OCI-LY7 (cell line): ENCODE data around the gene DNAH9. TPM values are rescaled to one million over a fixed set of nuclear protein-coding genes. Genes with fewer than 3 reads are reported as not detected.

Experiments
- BruUV-seq: library from RNA; stranded (reverse); fragments of 400-500 nt; replicated peaks from 2 replicates; lab custom pipeline; 2021; lab: Mats Ljungman, UMichigan
- CTCF ChIA-PET: fragments of 300-600 bp; sonication (Branson Sonifier 250); formaldehyde crosslinking; loops from one replicate; lab custom pipeline; 2022; ENCODE audit warnings: antibody characterized with exemption; ENCODE audit not compliant: unreplicated experiment; lab: Charles Lee
- POLR2A ChIA-PET: fragments of 300-600 bp; sonication (Branson Sonifier 250); formaldehyde crosslinking; loops from one replicate; lab custom pipeline; 2022; ENCODE audit warnings: antibody characterized with exemption; lab: Charles Lee
- DNase-seq: peaks from one replicate; pipeline ENCODE4 v3.0.0-alpha.2; 2015; ENCODE audit warnings: low spot score
- H2AFZ ChIP-seq: fragments of 200-600 bp; sonication (generic), shearing (Covaris generic); 2 replicates; pipeline ENCODE4 v1.6.1; 2014; ENCODE audit warnings: mild to moderate bottlenecking, antibody characterized with exemption, low read length, moderate library complexity
- H3K27ac ChIP-seq: fragments of 200-600 bp; sonication (generic); 2 replicates; pipeline ENCODE4 v1.5.1; 2014; ENCODE audit warnings: mixed run types, low read depth, mild to moderate bottlenecking, moderate library complexity, low read length, inconsistent platforms; ENCODE audit not compliant: poor library complexity, severe bottlenecking
- H3K36me3 ChIP-seq: fragments of 200-600 bp; sonication (generic); 2 replicates; pipeline ENCODE4 v1.6.1; 2014; ENCODE audit warnings: mild to moderate bottlenecking, antibody characterized with exemption, low read length, moderate library complexity, mixed read lengths; ENCODE audit not compliant: insufficient read depth
- H3K4me1 ChIP-seq: fragments of 200-600 bp; sonication (generic); 2 replicates; pipeline ENCODE4 v1.5.1; 2014; ENCODE audit warnings: mild to moderate bottlenecking, low read length; ENCODE audit not compliant: insufficient read depth, poor library complexity, severe bottlenecking
- H3K4me2 ChIP-seq: fragments of 200-600 bp; sonication (generic); 2 replicates; pipeline ENCODE4 v1.6.1; 2014; ENCODE audit warnings: mild to moderate bottlenecking, low read length
- H3K4me3 ChIP-seq: fragments of 200-600 bp; sonication (generic); 2 replicates; pipeline ENCODE4 v1.5.1; 2014; ENCODE audit warnings: mild to moderate bottlenecking, low read depth, low read length; ENCODE audit not compliant: poor library complexity, severe bottlenecking
- H3K79me2 ChIP-seq: fragments of 200-600 bp; sonication (generic); 2 replicates; pipeline ENCODE4 v1.6.1; 2016; ENCODE audit warnings: low read depth, mild to moderate bottlenecking, low read length, moderate library complexity, mixed read lengths; ENCODE audit not compliant: insufficient read depth
- H3K9me2 ChIP-seq: fragments of 200-600 bp; sonication (generic); 2 replicates; pipeline ENCODE4 v1.6.1; 2016; ENCODE audit warnings: mild to moderate bottlenecking, low read length, mixed read lengths; ENCODE audit not compliant: insufficient read depth
- H3K9me3 ChIP-seq: fragments of 200-600 bp; sonication (generic); 2 replicates; pipeline ENCODE4 v1.6.1; 2014; ENCODE audit warnings: mild to moderate bottlenecking, mixed run types, low read length, mixed read lengths
- H4K20me1 ChIP-seq: fragments of 200-600 bp; sonication (generic); 2 replicates; pipeline ENCODE4 v1.6.1; 2014; ENCODE audit warnings: mild to moderate bottlenecking, antibody characterized with exemption, low read length, moderate library complexity, mixed read lengths; ENCODE audit not compliant: insufficient read depth
- EZH2phosphoT487 ChIP-seq: fragments of 200-600 bp; sonication (generic); IDR thresholded peaks from 2 replicates; pipeline ENCODE4 v1.6.1; 2018; ENCODE audit warnings: low read depth, borderline replicate concordance, mild to moderate bottlenecking, mixed run types, antibody characterized with exemption, low read length, moderate library complexity, mixed read lengths
- intact Hi-C: fragments of 100-400 bp; cut with micrococcal nuclease; formaldehyde crosslinking; loops from one replicate; pipeline ENCODE4 v1.10.0; 2022; ENCODE audit not compliant: unreplicated experiment
- total RNA-seq, 2 experiments: library from RNA; depleted of rRNA in 1 of 2; stranded (reverse); fragments of >200 nt in 1 of 2; shearing (Covaris generic) in 1 of 2; gene quantifications; 2 replicates each; pipeline ENCODE4 v1.2.3, GENCODE V29; 2014 to 2022
- TF ChIP-seq, protein P1 (sequence below): fragments of 200-600 bp; sonication (generic); conservative IDR thresholded peaks from 2 replicates; pipeline ENCODE4 v1.5.1; 2014; ENCODE audit warnings: mild to moderate bottlenecking, antibody characterized with exemption, low read length, moderate library complexity, mixed read lengths

The DNAH9 gene
- total RNA-seq, 2 experiments from 2014 or later = not detected

DNA sequence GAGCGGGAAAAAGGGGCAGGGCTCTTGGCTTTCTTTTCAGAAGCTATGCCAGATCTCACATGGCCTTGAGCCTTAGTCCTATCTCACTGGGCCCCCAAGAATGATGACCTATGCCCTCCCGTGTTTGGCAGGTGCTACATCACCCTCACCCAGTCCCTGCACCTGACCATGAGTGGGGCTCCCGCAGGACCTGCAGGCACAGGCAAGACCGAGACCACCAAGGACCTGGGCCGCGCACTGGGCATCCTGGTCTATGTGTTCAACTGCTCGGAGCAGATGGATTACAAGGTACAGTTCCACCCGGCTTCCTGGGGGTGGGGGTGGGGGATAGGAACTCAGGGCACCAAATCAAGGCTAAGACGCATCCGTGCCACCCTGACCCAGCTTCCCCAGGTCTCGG, 120.9 kb downstream of the DNAH9 start:
- Histone ChIP-seq H3K9me2 (no peaks in the 10 kb centered on the region), H3K36me3 (no peaks in the 10 kb centered on the region), H4K20me1 (no peaks in the 10 kb centered on the region), H3K4me1 (no peaks in the 10 kb centered on the region), H3K9me3 (no peaks in the 10 kb centered on the region), H3K27ac (no peak overlapping the region), H2AFZ (no peak overlapping the region), H3K4me2 (no peak overlapping the region), H3K79me2 (no peaks in the 10 kb centered on the region), H3K4me3 (no peak overlapping the region)
- intact Hi-C loops = no loop called here
- no peak for TF ChIP-seq EZH2phosphoT487
- TF ChIP-seq, protein P1, sequence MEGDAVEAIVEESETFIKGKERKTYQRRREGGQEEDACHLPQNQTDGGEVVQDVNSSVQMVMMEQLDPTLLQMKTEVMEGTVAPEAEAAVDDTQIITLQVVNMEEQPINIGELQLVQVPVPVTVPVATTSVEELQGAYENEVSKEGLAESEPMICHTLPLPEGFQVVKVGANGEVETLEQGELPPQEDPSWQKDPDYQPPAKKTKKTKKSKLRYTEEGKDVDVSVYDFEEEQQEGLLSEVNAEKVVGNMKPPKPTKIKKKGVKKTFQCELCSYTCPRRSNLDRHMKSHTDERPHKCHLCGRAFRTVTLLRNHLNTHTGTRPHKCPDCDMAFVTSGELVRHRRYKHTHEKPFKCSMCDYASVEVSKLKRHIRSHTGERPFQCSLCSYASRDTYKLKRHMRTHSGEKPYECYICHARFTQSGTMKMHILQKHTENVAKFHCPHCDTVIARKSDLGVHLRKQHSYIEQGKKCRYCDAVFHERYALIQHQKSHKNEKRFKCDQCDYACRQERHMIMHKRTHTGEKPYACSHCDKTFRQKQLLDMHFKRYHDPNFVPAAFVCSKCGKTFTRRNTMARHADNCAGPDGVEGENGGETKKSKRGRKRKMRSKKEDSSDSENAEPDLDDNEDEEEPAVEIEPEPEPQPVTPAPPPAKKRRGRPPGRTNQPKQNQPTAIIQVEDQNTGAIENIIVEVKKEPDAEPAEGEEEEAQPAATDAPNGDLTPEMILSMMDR = no peak
- POLR2A ChIA-PET = no interaction called here
- no TSS peak for BruUV-seq
- DNase-seq = no peak
- CTCF ChIA-PET = no interaction called here

DNA sequence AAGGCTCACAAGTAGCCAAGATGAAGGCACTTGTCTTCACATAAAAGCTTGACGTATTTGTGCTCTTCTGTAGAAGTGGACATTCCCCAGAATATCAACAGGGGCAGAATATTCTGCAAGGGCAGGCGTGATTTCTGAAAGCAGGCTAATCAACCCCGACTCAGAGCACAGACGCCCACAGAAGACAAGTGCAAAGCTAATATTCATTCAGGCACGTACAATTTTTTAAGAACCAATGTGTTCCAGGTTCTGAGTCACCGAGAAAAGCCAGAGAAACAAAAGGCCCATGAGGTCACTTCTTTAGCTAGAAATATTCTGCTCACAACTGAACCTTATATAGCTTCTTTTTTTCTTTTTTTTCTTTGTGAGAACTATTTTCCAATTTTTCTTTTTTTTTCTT, 121.6 kb downstream of the DNAH9 start:
- Histone ChIP-seq H3K9me2 (no peaks in the 10 kb centered on the region), H3K9me3 (no peaks in the 10 kb centered on the region), H3K4me1 (no peaks in the 10 kb centered on the region), H3K27ac (no peak overlapping the region), H3K79me2 (no peaks in the 10 kb centered on the region), H3K4me2 (no peak overlapping the region), H2AFZ (no peak overlapping the region), H3K4me3 (no peak overlapping the region), H4K20me1 (no peaks in the 10 kb centered on the region), H3K36me3 (no peaks in the 10 kb centered on the region)
- BruUV-seq = no TSS peak
- no peak for TF ChIP-seq EZH2phosphoT487
- TF ChIP-seq, protein P1 = no peak
- ChIA-PET POLR2A (interaction anchor here (0.6 kb wide), 1 partner anchor 1445 kb away, joined by 3 read pairs; no protein-coding TSS in a partner anchor), CTCF (no interaction called here)
- intact Hi-C loops = no loop called here
- no peak for DNase-seq

DNA sequence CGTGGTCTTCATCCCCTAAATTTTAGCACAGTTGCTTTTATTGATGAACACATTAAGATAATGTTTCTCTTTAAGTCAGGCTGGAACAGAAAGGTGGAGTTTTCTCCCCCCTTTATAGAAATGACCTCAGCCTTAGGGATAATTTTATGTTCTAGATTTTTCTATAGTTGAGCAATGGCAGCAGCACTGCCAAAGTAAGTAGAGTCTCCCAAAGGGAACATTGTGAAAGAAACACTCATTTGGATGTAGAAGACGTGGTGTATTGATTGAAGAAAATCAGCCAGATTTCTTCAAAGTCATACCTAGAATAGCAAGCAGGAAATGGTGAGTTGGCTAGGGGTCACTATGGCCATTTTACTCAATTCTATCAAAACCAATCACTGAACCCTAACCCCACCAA, 122.5 kb downstream of the DNAH9 start:
- DNase-seq = no peak
- H3K79me2 ChIP-seq = no peaks in the 10 kb centered on the region
- H3K9me2 ChIP-seq = no peaks in the 10 kb centered on the region; the same call in 1 of the 2 replicates
- H2AFZ ChIP-seq = no peak overlapping the region
- no peaks in the 10 kb centered on the region for H3K4me1 ChIP-seq
- intact Hi-C loops = no loop called here
- H3K9me3 ChIP-seq = no peaks in the 10 kb centered on the region
- no peak overlapping the region for H3K4me2 ChIP-seq
- no peaks in the 10 kb centered on the region for H3K36me3 ChIP-seq
- TF ChIP-seq, protein P1 = no peak
- no peak for TF ChIP-seq EZH2phosphoT487
- ChIA-PET POLR2A (no interaction called here), CTCF (no interaction called here)
- H4K20me1 ChIP-seq = no peaks in the 10 kb centered on the region
- H3K4me3 ChIP-seq = no peak overlapping the region
- no TSS peak for BruUV-seq
- no peak overlapping the region for H3K27ac ChIP-seq
